SK-N-SH (cell line): ENCODE data around the gene MTUS2. TPM values are rescaled to one million over a fixed set of nuclear protein-coding genes. Genes with fewer than 3 reads are reported as not detected.

Experiments used
- CTCF ChIA-PET: fragments of 300-600, 350-600 bp; formaldehyde crosslinking; extraction: SDS; loops from one replicate; lab custom pipeline; 2021; lab: Yijun Ruan, JAX
- POLR2A ChIA-PET: fragments of 350-600 bp; sonication (Branson Sonifier 250); formaldehyde crosslinking; extraction: SDS; loops from one replicate; lab custom pipeline; 2020; ENCODE audit warnings: antibody characterized with exemption, inconsistent platforms; lab: Yijun Ruan, JAX
- DNase-seq: peaks from one replicate; pipeline ENCODE4 v3.0.0; 2012
- H2AFZ ChIP-seq: fragments of 200-600 bp; sonication (generic); 2 replicates; pipeline ENCODE4 v1.8.1; 2016; ENCODE audit warnings: antibody characterized with exemption, mild to moderate bottlenecking, low read depth
- H3F3A ChIP-seq: fragments of 200-600 bp; sonication (generic); replicated peaks from 2 replicates; pipeline ENCODE3; 2016; ENCODE audit warnings: antibody characterized with exemption, mild to moderate bottlenecking; ENCODE audit not compliant: insufficient read depth
- H3K27ac ChIP-seq, 2 experiments: fragments of 200-500 bp in 1 of 2; fragments of 200-600 bp in 1 of 2; sonication (Bioruptor generic) in 1 of 2; sonication (generic), shearing (Covaris generic) in 1 of 2; 2 replicates each; pipeline versions ENCODE4 v1.5.1 to v1.6.1; 2014 to 2016; ENCODE audit warnings: low read depth in 2 of 2, inconsistent platforms in 1 of 2, low read length in 1 of 2, mild to moderate bottlenecking in 1 of 2, mixed read lengths in 1 of 2
- H3K27me3 ChIP-seq: fragments of 200-600 bp; sonication (generic), shearing (Covaris generic); 2 replicates; pipeline ENCODE4 v1.6.1; 2016; ENCODE audit warnings: mixed run types; ENCODE audit not compliant: insufficient read depth
- H3K36me3 ChIP-seq, 2 experiments: fragments of 200-500 bp in 1 of 2; fragments of 200-600 bp in 1 of 2; sonication (Bioruptor generic) in 1 of 2; sonication (generic) in 1 of 2; replicated peaks in 1 of 2; 2 replicates each; pipeline versions ENCODE3 to v1.5.1; 2014 to 2016; ENCODE audit warnings: low read length in 1 of 2, mild to moderate bottlenecking in 1 of 2; ENCODE audit not compliant: insufficient read depth in 2 of 2, control insufficient read depth in 1 of 2
- H3K4me1 ChIP-seq, 2 experiments: fragments of 200-500 bp in 1 of 2; fragments of 200-600 bp in 1 of 2; sonication (Bioruptor generic) in 1 of 2; sonication (generic), shearing (Covaris generic) in 1 of 2; 2 replicates each; pipeline versions ENCODE4 v1.5.1 to v1.6.1; 2014 to 2016; ENCODE audit warnings: low read depth in 1 of 2, low read length in 1 of 2, mixed run types in 1 of 2; ENCODE audit not compliant: insufficient read depth in 2 of 2, control insufficient read depth in 1 of 2
- H3K4me2 ChIP-seq: fragments of 200-600 bp; sonication (generic), shearing (Covaris generic); 2 replicates; pipeline ENCODE4 v1.6.1; 2017; ENCODE audit warnings: mixed run types
- H3K4me3 ChIP-seq, 2 experiments: fragments of 200-500 bp in 1 of 2; fragments of 200-600 bp in 1 of 2; sonication (Bioruptor generic) in 1 of 2; sonication (generic), shearing (Covaris generic) in 1 of 2; 2 replicates each; pipeline versions ENCODE4 v1.5.1 to v1.8.1; 2014 to 2016; ENCODE audit warnings: low read depth in 2 of 2, inconsistent platforms in 1 of 2, low read length in 1 of 2, mild to moderate bottlenecking in 1 of 2, mixed read lengths in 1 of 2, moderate library complexity in 1 of 2
- H3K79me2 ChIP-seq: fragments of 200-600 bp; sonication (generic); 2 replicates; pipeline ENCODE4 v1.8.1; 2017; ENCODE audit warnings: mild to moderate bottlenecking; ENCODE audit not compliant: insufficient read depth
- H3K9ac ChIP-seq: fragments of 200-600 bp; sonication (generic); 2 replicates; pipeline ENCODE4 v1.6.1; 2017; ENCODE audit warnings: mixed run types
- H3K9me2 ChIP-seq: fragments of 200-600 bp; sonication (generic); 2 replicates; pipeline ENCODE4 v1.6.1; 2017; ENCODE audit warnings: mixed run types
- H3K9me3 ChIP-seq: fragments of 200-600 bp; sonication (generic); 2 replicates; pipeline ENCODE4 v1.6.1; 2017; ENCODE audit warnings: mixed run types, mild to moderate bottlenecking, moderate library complexity
- H4K20me1 ChIP-seq: fragments of 200-600 bp; sonication (generic); 2 replicates; pipeline ENCODE4 v1.6.1; 2017; ENCODE audit warnings: mild to moderate bottlenecking, mixed run types; ENCODE audit not compliant: insufficient read depth
- ELF1 ChIP-seq: IDR thresholded peaks from 2 replicates; pipeline ENCODE4 v1.4.0; 2012
- EP300 ChIP-seq, 2 experiments: IDR thresholded peaks; 2 replicates each; pipeline versions ENCODE4 v1.4.0 to v1.6.1; 2012; ENCODE audit warnings: borderline replicate concordance in 1 of 2, low read depth in 1 of 2, low read length in 1 of 2
- FOSL2 ChIP-seq: IDR thresholded peaks from 2 replicates; pipeline ENCODE4 v1.4.0; 2012; ENCODE audit warnings: low read depth, mild to moderate bottlenecking, moderate library complexity, borderline replicate concordance
- FOXM1 ChIP-seq: IDR thresholded peaks from 2 replicates; pipeline ENCODE4 v1.4.0; 2012; ENCODE audit warnings: low read depth, mild to moderate bottlenecking
- MXI1 ChIP-seq: IDR thresholded peaks from 2 replicates; pipeline ENCODE4 v1.6.1; 2012; ENCODE audit warnings: mild to moderate bottlenecking, low read depth, low read length, improper control_type of control experiment
- NRF1 ChIP-seq: IDR thresholded peaks from 2 replicates; pipeline ENCODE4 v1.6.1; 2012; ENCODE audit warnings: low read depth, mild to moderate bottlenecking, low read length
- SMC3 ChIP-seq: IDR thresholded peaks from 2 replicates; pipeline ENCODE4 v1.6.1; 2012; ENCODE audit warnings: low read depth, low read length, improper control_type of control experiment
- TCF12 ChIP-seq: IDR thresholded peaks from 2 replicates; pipeline ENCODE4 v1.4.0; 2012
- WGBS: methylation state at CpG from one replicate; pipeline ENCODE4 v1.1.6; 2017; ENCODE audit warnings: low lambda C conversion rate; 5-methylcytosine and 5-hydroxymethylcytosine counted together
- polyA plus RNA-seq, 3 experiments: library from polyadenylated mRNA; depleted of rRNA; stranded (reverse); fragments of >200 nt; gene quantifications; 2 replicates each; pipeline ENCODE4 v1.2.3, GENCODE V29; 2012
- TF ChIP-seq, protein P1 (sequence below): IDR thresholded peaks from 2 replicates; pipeline ENCODE4 v1.4.0; 2012; ENCODE audit warnings: low read depth, borderline replicate concordance
- TF ChIP-seq, protein P2 (sequence below): IDR thresholded peaks from 2 replicates; pipeline ENCODE4 v1.4.0; 2012; ENCODE audit warnings: low read depth
- TF ChIP-seq, protein P3 (sequence below): fragments of 150-350 bp; IDR thresholded peaks from 2 replicates; pipeline ENCODE4 v1.6.1; 2017; ENCODE audit warnings: antibody characterized with exemption, low read length, low read depth, borderline replicate concordance

The MTUS2 gene
- polyA plus RNA-seq, 1 of the 3 experiments (the other 2 are of a cell fraction), result 1.7 TPM

DNA sequence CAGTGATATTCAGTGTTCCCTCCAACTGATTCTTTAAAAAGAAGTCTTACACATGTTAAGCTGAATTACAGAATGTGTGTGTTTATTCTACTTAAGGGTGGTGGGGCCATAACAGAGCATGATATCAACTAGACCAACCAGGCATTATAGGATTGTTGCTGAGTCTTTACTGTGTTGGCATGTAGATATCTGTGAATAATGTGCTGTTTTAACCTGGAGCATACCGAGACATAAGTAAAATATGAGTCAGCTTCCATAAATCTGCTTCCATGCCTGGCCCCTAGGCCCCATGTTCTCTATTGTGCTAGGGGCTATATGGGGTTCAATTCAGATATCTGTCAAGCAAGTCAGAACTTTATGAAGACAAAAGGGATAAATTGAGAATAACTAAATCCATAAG, 295.7 kb downstream of the MTUS2 start:
- CTCF ChIA-PET, result no interaction called here
- Histone ChIP-seq H3K9me2 (no peaks in the 10 kb centered on the region), H3K9me3 (no peaks in the 10 kb centered on the region), H3K9ac (no peak overlapping the region), H3K4me3 (no peak overlapping the region), H4K20me1 (no peaks in the 10 kb centered on the region), H3K4me2 (no peak overlapping the region), H2AFZ (no peak overlapping the region), H3K27me3 (peaks cover 16% of the 10 kb centered on the region)
- POLR2A ChIA-PET, result no interaction called here
- no peak for TF ChIP-seq MXI1
- TF ChIP-seq, all 33 proteins: peak for 0
- Histone ChIP-seq H3K4me1 (no peaks in the 10 kb centered on the region), H3K36me3 (no peaks in the 10 kb centered on the region), H3F3A (no peaks in the 10 kb centered on the region), H3K27ac (no peak overlapping the region), H3K79me2 (no peaks in the 10 kb centered on the region)
- no peak for DNase-seq
- WGBS, result 0% methylated on average over 1 of the region's 1 CpG

DNA sequence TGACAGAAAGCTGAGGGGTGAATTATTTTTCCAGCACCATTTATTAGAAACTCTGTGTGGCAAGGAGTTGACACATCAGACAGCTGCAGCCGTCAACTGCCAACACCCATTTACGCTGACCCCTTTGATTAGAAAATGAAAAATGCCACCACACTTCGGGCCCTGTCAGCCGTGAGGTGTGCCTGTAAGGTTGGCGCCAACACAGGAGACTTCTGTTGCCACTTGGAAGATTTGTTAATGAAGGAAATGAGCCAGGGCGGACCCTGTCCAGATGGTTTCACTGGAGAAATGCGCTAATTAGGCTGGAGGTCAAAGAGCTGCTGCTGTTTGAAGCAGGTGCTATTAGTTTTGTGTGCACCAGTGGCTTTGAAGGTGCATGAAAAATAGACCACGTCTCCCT, 297.5 kb downstream of the MTUS2 start:
- Histone ChIP-seq H3K79me2 (no peaks in the 10 kb centered on the region), H3K27me3 (peaks cover 16% of the 10 kb centered on the region; the same call in 1 of the 2 replicates), H3K27ac (no peak overlapping the region), H3K4me1 (no peaks in the 10 kb centered on the region), H3K36me3 (no peaks in the 10 kb centered on the region), H3K4me3 (no peak overlapping the region), H3K9me3 (no peaks in the 10 kb centered on the region), H2AFZ (no peak overlapping the region), H4K20me1 (no peaks in the 10 kb centered on the region), H3F3A (no peaks in the 10 kb centered on the region), H3K4me2 (no peak overlapping the region), H3K9me2 (no peaks in the 10 kb centered on the region), H3K9ac (no peak overlapping the region)
- WGBS, result under 1% methylated on average over 8 of the region's 8 CpGs
- ChIA-PET POLR2A (no interaction called here), CTCF (interaction anchor here (0.6 kb wide), 1 partner anchor 1012 kb away, joined by 3 read pairs; no protein-coding TSS in a partner anchor)
- TF ChIP-seq NRF1 (no peak), FOXM1 (no peak)
- no peak for DNase-seq

DNA sequence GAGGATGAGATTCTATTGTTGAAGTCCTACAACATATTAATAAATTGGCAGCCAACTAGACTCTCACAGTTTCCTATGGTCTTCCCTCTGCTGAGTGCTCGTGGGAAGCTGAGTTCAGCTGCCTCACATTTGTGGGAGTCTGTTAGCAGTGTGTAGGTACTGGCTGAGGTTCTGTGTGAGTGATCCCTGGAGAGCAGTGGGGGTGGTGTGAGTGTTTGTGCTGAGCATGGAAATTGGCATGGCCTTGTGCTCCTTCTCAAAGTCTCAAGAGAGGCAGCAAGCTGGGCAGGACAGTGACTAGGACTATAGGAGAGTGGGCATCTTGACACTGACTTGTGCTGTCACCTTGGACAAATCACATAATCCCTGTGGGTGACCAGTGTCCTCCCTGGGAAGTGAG, 298.3 kb downstream of the MTUS2 start:
- H3K9me2 ChIP-seq, result no peaks in the 10 kb centered on the region
- H3K36me3 ChIP-seq, result no peaks in the 10 kb centered on the region
- DNase-seq, result no peak
- no peak overlapping the region for H3K4me3 ChIP-seq
- TF ChIP-seq, protein P1, sequence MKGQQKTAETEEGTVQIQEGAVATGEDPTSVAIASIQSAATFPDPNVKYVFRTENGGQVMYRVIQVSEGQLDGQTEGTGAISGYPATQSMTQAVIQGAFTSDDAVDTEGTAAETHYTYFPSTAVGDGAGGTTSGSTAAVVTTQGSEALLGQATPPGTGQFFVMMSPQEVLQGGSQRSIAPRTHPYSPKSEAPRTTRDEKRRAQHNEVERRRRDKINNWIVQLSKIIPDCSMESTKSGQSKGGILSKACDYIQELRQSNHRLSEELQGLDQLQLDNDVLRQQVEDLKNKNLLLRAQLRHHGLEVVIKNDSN, result no peak
- no peak for TF ChIP-seq EP300 (IDR thresholded peaks at IDR 0.05; ENCODE audit: borderline replicate concordance in 1 of 2, low read depth in 1 of 2, low read length in 1 of 2)
- TF ChIP-seq, protein P2, sequence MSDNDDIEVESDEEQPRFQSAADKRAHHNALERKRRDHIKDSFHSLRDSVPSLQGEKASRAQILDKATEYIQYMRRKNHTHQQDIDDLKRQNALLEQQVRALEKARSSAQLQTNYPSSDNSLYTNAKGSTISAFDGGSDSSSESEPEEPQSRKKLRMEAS, result no peak
- no peak for TF ChIP-seq TCF12
- no peak for TF ChIP-seq SMC3
- TF ChIP-seq FOSL2, result no peak
- TF ChIP-seq ELF1, result no peak
- TF ChIP-seq, protein P3, sequence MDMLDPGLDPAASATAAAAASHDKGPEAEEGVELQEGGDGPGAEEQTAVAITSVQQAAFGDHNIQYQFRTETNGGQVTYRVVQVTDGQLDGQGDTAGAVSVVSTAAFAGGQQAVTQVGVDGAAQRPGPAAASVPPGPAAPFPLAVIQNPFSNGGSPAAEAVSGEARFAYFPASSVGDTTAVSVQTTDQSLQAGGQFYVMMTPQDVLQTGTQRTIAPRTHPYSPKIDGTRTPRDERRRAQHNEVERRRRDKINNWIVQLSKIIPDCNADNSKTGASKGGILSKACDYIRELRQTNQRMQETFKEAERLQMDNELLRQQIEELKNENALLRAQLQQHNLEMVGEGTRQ, result no peak
- no peaks in the 10 kb centered on the region for H3K79me2 ChIP-seq
- H3K9ac ChIP-seq, result no peak overlapping the region
- H3K4me1 ChIP-seq, result no peaks in the 10 kb centered on the region
- ChIA-PET POLR2A (no interaction called here), CTCF (interaction anchor here (0.6 kb wide), 1 partner anchor 11 kb away, joined by 5 read pairs; no protein-coding TSS in a partner anchor)
- H3K4me2 ChIP-seq, result no peak overlapping the region
- WGBS, result 0% methylated on average over 1 of the region's 1 CpG
- H3K27me3 ChIP-seq, result peaks cover 16% of the 10 kb centered on the region; the same call in 1 of the 2 replicates
- no peak overlapping the region for H2AFZ ChIP-seq
- no peak overlapping the region for H3K27ac ChIP-seq
- H3K9me3 ChIP-seq, result no peaks in the 10 kb centered on the region
- no peaks in the 10 kb centered on the region for H4K20me1 ChIP-seq
- H3F3A ChIP-seq, result no peaks in the 10 kb centered on the region
